GM21447 (cell line): ENCODE measurements around the gene EFCAB5.
"Not testable (repeated sequence)": the region's sequence is repeated elsewhere in the genome, so short reads cannot be mapped to it uniquely, and the experiment has no call there.

ENCODE experiments used
- ATAC-seq: cut with Tn5 transposase; IDR thresholded peaks from one replicate; pipeline ENCODE4 v1.9.1; 2021; ENCODE audit not compliant: unreplicated experiment

EFCAB5 gene

DNA sequence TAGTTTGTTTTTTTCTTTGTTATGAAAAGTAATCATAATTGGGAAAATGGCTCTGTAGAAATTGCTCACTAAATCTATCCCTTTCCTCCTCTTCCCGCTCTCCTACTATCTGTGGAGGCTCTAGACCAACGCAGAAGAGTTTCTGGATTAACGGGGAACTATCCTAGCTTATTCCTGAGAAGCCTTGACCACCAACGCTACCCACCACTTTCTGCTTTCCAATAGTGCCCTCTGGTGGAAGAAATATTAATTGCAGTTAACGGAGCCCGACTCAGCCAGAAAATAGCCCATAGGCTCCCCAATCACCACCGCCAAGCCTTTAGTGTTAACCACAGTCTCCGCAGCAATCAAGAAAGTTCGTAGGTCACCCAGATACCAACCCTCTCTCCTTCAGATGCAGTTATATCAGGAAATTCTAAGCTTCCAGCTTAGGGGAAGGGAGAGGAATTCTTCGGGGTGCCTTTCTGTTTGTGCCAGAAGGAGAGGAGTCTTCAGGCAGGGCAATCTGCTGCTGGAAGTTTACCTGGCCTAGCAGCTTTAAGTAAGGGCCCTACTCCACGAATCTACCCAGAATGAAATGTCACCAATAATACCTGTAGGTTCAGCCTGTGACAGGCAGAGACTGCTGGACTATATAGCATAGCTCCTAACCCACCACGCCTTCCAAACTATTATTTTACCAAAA, 152.2 kb downstream of the EFCAB5 start:
- ATAC-seq = no peak

DNA sequence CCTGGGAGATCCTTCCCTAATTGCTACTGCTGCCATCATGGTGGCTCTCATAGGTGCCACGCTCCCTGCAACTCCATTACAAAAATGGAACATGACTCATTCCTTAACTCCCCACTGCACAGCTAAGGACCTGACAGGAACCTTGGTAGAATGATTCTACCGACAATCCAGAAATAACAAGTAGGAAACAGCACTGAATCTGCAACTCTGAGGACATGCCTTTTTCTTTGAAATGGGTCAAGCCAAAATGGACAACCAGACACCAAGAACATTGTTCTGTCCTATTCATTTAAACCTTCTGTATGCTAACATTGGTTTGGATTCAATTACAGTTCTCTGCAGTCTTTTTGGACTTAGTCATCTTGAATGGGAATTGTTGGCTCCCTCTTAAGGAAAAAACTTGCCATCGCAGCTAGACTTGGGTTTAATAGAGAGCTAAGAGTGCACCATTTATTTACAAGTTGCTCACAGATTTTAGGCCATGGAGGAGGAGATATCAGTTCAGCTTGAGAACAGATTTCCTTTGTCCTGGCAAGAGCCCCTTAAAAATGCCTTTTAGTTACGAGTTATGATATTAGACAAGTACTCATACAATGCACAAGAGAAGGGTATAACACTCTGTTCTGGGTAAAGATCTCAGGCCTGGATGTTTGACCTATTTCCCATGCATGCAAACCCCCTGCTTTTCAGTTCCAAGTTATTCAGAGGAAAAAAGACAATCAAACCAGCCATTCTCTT, 154.2 kb downstream of the EFCAB5 start:
- ATAC-seq = no peak

DNA sequence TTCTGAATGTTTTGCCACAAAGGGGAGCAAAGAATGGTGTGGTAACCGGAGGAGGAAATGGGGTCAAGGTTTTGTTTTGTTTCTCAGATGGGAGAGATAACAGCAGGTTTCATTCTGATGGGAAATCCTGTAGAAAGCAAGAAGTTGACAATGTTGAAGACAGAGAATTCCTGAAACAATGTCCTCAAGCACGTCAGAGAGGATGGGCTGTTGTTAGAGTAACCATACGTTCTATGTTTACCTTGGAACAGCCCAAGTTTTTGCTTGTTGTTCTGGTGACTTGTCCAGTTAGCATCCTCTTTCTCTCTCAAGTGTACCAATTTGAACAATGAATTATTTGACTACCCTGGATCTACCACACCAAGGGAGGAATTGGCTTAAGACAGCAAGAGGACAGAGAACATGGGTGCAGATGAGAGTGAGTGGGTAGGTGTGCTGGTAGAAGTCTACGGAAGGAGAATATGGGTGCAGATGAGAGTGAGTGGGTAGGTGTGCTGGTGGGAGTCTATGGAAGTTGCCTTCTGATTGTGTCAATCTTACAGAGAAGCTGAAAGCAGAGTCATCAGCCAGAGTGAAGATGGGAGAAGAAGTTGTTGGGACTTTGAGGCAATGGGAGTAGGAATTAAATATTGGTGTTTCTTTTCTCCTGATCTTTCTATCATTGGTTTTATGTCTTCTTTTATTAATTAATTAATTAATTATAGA, 160.4 kb downstream of the EFCAB5 start:
- no peak for ATAC-seq

DNA sequence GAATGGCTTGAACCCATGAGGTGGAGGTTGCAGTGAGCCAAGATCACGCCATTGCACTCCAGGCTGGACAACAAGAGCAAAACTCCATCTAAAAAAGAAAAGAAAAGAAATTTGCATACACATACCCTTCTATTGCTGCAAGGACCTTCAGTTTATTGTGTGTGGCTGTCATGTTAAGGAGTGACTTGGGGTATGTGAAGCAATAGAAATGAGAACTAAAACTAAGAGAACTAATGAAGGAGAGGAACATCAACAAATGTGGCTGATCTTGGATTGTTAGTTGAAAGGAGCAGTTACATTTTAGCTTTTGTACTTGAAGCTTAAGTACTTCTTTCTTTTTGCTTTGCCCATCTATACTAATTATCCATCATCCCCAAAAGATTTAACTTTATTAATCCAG, 162.5 kb downstream of the EFCAB5 start:
- no peak for ATAC-seq

DNA sequence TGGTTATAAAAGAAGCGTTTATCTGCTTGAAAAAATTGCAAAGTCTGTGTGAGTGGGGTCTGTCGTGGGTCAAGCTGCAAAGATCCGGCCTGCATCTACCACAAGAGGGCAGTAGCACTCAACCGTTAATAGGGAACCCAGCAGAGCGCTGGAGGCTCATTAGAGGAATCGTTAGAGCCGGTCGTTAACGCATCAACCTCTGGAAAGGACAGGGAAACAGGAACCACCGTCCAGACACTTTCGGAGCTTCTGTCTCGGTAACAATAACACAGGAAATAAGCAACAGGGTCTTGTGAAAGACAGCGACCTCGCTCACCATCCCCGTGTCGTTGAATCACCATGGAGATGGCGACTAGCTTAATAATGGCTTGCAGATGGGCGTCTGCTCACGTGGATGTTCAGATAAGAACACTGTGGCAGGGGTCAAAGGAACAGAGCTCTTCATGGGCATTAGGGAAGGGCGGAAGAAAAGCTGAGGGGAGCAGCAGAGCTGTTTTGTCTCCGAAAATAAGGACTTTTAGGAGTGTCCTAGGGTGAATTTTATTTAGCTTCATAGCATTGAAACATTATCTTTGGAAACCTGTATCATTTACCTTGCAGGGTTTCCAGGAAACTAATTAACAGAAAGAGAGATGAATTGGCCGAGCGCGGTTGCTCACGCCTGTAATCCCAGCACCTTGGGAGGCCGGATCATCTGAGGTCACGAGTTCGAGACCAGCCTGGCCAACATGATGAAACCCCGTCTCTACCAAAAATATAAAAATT, 163.3 kb downstream of the EFCAB5 start:
- peak; percentile 75 for ATAC-seq

DNA sequence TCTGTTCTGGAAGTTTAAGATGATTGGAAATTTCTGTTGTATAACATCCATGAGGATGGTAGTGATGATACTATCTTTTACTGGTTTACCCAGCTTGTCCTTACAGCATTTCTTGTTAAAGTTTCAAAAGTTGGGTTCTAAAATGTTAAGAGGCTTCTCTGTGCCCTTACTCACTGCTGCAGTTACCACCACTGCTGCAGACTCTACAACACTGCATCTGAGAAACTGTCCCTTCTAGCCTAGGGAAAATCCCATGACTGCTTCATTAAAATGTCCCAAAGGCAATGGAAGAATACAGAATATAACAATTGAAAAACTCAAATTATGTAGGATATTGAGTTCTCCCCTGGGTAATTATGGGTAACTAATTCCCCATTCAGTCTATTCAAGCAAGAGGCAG, 171.4 kb downstream of the EFCAB5 start:
- no peak for ATAC-seq

DNA sequence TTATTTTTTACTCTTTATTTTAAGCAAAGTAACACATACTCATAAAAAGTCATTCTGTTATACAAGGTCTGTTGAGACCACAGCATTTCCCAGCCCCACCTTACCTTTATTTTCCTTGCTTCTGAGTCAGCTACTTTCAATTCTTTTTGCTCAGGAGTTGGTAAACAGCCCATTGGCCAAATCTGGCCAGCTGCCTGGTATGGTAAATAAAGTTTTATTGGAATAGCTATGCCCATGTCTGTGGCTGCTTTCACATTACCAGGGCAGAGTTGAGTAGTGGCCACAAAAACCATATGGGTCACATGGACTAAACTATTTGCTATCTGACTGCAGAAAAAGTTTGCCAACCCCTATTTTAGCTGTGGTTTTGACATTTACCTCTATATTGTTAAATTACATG, 171.8 kb downstream of the EFCAB5 start:
- ATAC-seq = no peak

DNA sequence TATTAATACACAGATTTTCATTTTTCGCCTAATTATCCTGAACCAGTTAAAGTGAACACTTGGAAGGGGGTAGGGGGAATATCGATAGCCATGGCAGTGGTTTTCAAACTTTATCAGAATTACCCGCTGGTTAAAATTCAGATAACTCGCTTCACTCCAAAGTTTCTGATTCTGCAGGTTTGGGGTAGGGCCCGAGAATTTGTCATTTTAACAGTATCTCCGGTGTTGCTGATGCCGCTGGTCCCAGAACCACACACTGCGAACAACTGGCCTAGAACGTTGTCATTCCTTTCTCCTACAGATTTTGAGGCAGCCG, 174.9 kb downstream of the EFCAB5 start:
- ATAC-seq = no peak

DNA sequence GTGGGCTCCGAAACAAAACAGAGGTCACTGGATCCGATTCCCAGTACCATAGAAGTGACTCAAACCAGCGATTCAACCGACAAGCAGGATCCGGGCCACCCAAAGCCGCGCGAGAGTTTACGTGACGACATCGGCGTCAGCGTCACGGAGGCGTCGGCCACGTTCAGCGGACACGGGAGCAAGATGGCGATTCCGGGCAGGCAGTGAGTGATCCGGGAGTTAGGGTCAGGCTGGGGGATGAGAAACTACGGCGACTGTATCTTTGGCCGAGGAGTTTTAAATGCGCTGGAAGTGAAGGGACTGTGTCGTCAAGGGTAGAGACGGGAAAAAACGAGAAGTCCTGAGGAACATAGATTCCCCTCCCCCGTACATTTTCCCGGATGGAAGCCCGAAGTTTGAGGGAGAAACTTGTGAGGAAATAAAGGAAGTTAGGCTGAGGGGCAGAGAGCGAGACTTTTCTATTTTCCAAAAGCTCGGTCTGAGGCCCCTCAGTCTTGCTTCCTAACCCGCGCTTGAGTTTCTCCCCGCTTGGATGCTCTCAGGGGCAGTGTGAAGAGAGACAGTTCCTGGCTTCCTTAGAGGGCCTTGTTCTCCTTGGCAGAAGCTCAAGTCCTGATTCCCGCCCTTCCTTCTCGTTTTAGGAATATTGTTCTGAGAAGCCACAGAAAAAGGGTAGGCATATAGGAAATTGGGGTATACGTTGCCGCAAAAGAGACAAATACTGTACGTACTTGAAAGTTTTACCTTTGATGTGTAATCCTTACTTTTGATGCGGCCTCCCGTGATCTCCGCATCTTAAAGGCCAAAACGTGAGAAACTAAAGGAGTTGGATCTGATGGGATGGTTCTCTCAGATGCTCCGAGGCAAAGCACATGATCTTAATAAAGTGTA, 175.5 kb downstream of the EFCAB5 start, which contains the start of gene NSRP1:
NSRP1 (plus strand) TSS at position 156 of the 891 bp plus-strand sequence; CDS start at position 184, 28 bp downstream.
- ATAC-seq = peak; percentile 87

DNA sequence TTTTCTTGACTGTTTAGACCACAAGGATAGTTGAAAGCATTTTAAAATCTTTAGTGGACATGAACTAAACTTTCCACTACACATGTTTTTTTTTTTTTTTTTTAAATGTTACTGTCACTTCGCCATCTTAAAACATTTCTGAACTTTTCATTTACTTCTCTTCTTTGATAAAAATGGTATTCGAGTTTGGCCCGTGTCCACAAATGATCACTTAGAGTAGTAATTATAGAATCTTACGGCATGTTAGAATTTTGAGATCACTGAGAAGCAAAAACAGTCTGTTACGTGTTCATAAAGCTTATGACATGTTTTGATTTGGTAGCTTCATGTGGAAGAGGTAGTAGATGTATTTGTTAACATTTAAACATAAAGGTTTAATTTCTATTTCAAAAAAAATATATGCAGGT, 176.2 kb downstream of the EFCAB5 start:
- no peak for ATAC-seq

DNA sequence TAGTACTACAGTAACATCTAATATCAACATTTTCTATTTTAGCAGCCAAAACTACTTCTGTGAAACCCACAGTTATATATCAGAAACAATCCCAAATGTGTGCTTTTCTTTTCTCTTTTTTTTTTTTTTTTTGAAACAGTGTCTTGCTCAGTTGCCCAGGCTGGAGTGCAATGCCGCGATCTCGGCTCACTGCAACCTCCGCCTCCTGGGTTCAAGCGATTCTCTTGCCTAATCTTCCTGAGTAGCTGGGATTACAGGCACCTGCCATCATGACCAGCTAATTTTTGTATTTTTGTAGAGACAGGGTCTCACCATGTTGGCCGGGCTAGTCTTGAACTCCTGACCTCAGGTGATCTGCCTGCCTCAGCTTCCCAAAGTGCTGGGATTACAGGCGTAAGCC, 177.2 kb downstream of the EFCAB5 start:
- not testable (repeated sequence) for ATAC-seq

DNA sequence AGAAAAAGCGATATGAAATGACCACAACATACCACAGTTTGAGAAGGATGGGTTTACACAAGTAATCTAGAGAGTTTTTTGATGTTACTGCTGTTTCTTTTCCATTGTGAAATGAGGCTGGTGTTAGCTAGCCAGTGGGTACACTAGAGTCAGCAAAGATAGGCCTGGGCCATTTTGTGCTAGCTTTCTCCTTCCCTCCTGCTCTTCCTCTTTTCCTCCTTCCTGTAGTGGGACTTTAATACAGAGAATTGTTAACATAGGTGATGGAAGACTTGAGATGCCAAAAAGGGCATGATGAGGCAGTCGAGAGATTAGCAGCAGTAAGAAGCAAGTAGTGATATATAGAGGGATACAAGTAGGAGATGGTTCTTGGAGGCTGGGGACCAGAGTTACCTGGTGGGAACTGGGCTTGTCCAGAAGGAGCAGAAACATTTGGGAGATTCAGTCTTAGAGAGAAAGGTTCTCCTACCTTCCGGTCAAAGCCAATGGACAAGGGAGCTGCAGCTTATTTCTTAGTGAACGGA, 182.9 kb downstream of the EFCAB5 start:
- no peak for ATAC-seq

DNA sequence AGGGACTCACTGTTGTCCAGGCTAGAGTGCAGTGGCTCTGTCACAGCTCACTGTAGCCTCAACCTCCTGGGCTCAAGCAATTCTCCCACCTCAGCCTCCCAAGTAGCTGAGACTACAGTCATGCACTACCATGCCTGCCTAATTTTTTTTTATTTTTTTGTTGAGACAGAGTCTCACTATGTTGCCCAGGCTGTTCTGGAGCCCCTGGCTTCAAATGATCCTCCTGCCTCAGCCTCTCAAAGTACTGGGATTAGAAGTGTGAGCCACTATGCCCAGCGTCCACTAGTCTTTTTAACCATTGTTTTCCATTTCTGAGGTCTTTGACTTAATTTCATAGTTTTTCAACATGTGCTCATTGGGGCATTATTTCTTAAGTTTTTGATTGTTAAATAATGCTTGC, 188.7 kb downstream of the EFCAB5 start:
- no peak for ATAC-seq

DNA sequence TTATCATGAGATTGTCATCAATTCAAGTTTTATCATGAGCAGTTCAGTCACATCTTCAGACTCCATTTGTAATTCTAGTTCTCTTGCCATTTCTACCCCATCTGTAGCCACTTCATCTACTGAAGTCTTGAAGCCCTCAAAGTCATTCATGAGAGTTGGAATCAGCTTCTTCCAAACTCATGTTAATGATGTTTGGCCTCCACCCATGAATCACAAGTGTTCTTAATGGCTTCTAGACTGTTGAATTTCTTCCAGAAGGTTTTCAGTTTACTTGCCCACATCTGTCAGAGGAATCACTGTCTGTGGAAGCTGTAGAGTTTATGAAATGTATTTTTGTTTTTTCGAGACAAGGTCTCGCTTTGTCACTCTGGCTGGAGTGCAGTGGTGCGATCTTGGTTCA, 191.2 kb downstream of the EFCAB5 start:
- no peak for ATAC-seq

DNA sequence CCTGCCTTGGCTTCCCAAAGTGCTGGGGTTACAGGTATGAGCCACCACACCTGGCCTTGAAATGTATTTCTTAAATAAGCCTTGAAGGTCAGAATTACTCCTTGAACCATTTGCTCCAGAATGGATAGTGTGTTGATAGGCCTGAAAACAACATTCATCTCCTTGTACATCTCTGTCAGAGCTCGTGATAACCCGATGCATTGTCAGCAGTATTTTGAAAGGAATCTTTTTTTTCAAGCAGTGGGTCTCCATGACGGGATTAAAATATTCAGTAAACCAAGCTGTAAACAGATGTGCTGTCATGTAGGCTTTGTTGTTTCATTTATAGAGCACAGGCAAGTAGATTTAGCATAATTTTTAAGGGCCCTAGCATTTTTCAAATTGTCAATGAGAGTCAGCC, 191.8 kb downstream of the EFCAB5 start:
- no peak for ATAC-seq

DNA sequence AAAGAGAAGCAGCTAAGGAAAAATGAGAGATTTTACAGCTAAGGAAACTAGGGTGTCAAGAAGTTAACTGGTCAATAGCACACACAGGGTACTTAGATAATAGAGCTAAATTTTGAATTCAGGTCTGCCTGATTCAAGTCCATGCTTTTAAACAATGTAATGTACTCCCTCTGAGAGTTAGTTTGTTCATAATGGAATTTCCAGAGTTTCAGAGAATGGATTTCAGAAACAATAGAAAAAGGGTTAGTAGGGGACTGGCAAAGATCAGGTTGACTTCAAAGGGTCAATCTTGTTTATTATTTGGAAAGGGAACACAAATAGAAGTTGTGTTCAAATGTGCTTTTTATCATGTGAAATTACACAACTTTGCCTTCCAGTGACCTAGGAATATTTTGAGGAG, 193.1 kb downstream of the EFCAB5 start:
- no peak for ATAC-seq

DNA sequence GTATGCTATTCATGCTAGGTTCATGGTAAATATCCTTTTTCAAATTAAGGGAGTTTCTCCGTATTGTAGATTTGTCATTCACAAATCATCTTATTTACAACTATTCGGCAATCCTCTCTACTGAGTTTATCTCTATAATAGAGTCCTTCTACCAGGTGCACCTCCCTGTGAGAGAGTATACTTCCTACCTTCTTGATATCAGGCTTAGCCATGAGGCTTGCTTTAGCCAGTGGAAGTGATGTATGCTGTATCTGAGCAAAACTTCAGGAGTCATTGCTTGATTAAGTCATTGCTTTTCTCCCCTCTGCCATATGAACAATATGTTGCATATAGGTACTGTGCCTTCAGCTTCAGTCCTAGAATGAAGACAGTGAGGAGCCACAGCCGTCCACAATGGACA, 195.7 kb downstream of the EFCAB5 start:
- ATAC-seq = no peak

DNA sequence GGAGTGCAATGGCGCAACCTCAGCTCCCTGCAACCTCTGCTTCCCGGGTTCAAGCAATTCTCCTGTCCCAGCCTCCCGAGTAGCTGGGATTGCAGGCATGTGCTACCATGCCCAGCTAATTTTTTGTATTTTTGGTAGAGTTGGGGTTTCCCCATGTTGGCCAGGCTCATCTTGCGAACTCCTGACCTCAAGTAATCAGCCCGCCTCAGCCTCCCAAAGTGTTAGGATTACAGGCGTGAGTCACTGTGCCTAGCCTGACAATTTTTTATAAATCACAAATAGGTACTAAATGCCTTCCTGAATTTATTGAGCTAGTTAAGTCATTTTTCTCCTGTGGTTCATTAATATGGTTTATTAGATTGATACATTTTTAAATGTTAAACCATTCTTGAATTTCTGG, 206.4 kb downstream of the EFCAB5 start:
- not testable (repeated sequence) for ATAC-seq

DNA sequence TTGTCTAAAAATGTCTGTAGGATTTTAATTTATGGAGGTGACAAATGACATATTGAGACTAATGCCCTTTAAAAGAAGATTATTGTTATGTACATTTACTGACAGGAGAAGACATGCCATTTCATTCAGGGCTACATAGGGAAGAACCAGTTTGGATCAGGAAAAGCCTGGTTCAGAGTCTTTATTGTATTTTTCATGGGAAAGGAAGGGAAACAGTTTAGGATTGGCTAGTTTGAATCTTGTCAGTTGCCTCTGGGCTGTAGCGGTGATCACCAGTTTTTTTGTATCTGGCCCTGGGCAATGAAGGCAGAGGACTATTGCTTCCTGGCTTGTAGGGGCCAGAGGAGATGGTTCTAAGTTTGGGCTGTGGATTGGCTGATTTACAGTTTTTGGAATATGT, 206.9 kb downstream of the EFCAB5 start:
- ATAC-seq = no peak

DNA sequence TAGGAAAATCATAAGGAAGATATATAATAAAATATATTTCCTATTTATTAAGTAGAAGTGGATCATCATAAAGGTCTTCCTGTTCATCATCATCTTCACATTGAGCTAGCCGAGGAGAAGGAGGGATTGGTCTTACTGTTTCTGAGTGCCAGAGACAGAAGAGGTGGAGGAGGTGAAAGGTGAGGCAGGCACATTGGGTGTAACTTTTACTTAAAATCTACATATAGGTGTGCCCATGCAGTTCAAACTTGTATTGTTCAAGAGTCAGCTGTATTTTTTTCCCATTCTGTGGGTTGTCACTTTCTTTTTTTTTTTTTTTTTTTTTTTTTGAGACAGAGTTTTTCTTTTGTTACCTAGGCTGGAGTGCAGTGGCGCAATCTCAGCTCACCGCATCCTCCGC, 210.0 kb downstream of the EFCAB5 start:
- no peak for ATAC-seq
